Measurements from ENCODE around the gene TMUB1.

The TMUB1 gene

GRCh38 chr7:151089893-151090730, 6.8 kb upstream of the TMUB1 start:
- Histone ChIP-seq H3F3A (ENCODE audit: control insufficient read depth, insufficient read depth) (peaks cover 3% of the 10 kb centered on the region; the same call in 1 of the 2 replicates), H4K20me1 (ENCODE audit: control insufficient read depth, insufficient read depth, low read depth, low read length) (peaks cover 7% of the 10 kb centered on the region), H3K27ac (ENCODE audit: low read depth, low read length) (no peak overlapping the region), H3K36me3 (ENCODE audit: control insufficient read depth, low read length) (no peaks in the 10 kb centered on the region), H3K4me3 (ENCODE audit: low read length) (no peak overlapping the region), H3K9me3 (ENCODE audit: control insufficient read depth, insufficient read depth, low read length) (no peaks in the 10 kb centered on the region), H3K9me2 (replicated peaks; ENCODE audit: control insufficient read depth, low read length) (no peaks in the 10 kb centered on the region), H3K27me3 (ENCODE audit: control insufficient read depth, low read length) (peaks cover 46% of the 10 kb centered on the region), H3K4me2 (ENCODE audit: low read length) (no peak overlapping the region), H3K4me1 (ENCODE audit: control insufficient read depth, low read length) (peaks cover 22% of the 10 kb centered on the region), H3K79me2 (ENCODE audit: control insufficient read depth, low read length) (no peaks in the 10 kb centered on the region)
- TF ChIP-seq EZH2phosphoT487 (IDR thresholded peaks at IDR 0.05; ENCODE audit: borderline replicate concordance, low read length): no peak
- TF ChIP-seq CTCF (IDR thresholded peaks at IDR 0.05; ENCODE audit: low read depth, low read length, poor library complexity, severe bottlenecking): no peak

GRCh38 chr7:151088856-151089699, 5.8 kb upstream of the TMUB1 start:
- Histone ChIP-seq H3K4me1 (ENCODE audit: control insufficient read depth, low read length) (peaks cover 29% of the 10 kb centered on the region), H3K27ac (ENCODE audit: low read depth, low read length) (no peak overlapping the region), H3K36me3 (ENCODE audit: control insufficient read depth, low read length) (no peaks in the 10 kb centered on the region), H3K9me2 (replicated peaks; ENCODE audit: control insufficient read depth, low read length) (no peaks in the 10 kb centered on the region), H3K9me3 (ENCODE audit: control insufficient read depth, insufficient read depth, low read length) (no peaks in the 10 kb centered on the region), H3F3A (ENCODE audit: control insufficient read depth, insufficient read depth) (peaks cover 9% of the 10 kb centered on the region), H3K4me3 (ENCODE audit: low read length) (no peak overlapping the region), H4K20me1 (ENCODE audit: control insufficient read depth, insufficient read depth, low read depth, low read length) (peaks cover 7% of the 10 kb centered on the region), H3K27me3 (ENCODE audit: control insufficient read depth, low read length) (peaks cover 53% of the 10 kb centered on the region), H3K4me2 (ENCODE audit: low read length) (no peak overlapping the region), H3K79me2 (ENCODE audit: control insufficient read depth, low read length) (no peaks in the 10 kb centered on the region)
- TF ChIP-seq CTCF (IDR thresholded peaks at IDR 0.05; ENCODE audit: low read depth, low read length, poor library complexity, severe bottlenecking): no peak
- no peak for TF ChIP-seq EZH2phosphoT487 (IDR thresholded peaks at IDR 0.05; ENCODE audit: borderline replicate concordance, low read length)

DNA sequence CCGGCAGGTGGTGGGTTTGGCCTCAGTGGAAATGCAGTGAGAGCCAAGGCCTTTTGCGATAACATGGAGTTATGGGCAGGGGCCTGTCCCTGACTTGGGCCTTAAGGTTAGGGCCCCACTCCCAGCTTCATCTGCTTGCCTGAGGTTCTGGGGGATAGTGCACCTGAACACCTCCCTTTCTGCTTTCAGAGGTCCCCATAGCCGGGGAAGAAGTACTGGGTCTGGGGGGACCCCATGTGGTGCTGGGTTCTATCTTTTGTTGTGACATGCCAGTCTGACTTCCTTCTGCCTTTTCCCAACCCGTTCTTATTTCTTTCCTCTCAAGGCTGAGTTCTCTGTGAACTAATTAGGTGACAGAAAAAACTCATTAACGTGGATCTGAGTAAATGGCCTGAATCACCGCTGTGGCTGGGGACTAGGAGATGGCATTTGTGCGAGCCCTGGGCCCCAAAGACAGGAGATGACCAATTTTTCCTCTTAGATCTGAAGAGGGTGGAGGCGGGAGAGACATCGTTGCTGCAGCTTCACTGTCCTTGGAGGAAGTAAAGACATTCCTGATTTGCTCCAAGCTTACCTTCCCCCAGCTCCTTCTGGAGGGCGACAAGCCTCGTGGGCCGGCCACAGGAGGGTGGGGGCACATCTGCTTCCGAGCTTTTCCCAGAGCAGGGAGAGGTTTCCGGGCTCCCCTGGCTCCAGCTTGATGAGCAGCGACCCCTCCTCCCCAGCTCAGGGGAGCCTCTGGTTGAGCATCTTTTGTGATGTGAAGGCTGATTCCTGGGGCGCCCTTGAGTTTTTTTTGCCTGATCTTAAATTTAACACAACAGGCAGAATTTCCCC, 4.9 kb upstream of the TMUB1 start:
- Histone ChIP-seq H3F3A (ENCODE audit: control insufficient read depth, insufficient read depth) (peaks cover 9% of the 10 kb centered on the region), H3K9me3 (ENCODE audit: control insufficient read depth, insufficient read depth, low read length) (no peaks in the 10 kb centered on the region), H3K27ac (ENCODE audit: low read depth, low read length) (no peak overlapping the region), H3K79me2 (ENCODE audit: control insufficient read depth, low read length) (peaks cover under 1% of the 10 kb centered on the region), H3K4me3 (ENCODE audit: low read length) (peak overlapping the region; percentile 65), H3K36me3 (ENCODE audit: control insufficient read depth, low read length) (no peaks in the 10 kb centered on the region; the same call in 1 of the 2 replicates), H3K4me2 (ENCODE audit: low read length) (peak overlapping the region; percentile 67), H4K20me1 (ENCODE audit: control insufficient read depth, insufficient read depth, low read depth, low read length) (peaks cover 7% of the 10 kb centered on the region), H3K9me2 (replicated peaks; ENCODE audit: control insufficient read depth, low read length) (no peaks in the 10 kb centered on the region), H3K27me3 (ENCODE audit: control insufficient read depth, low read length) (peaks cover 53% of the 10 kb centered on the region), H3K4me1 (ENCODE audit: control insufficient read depth, low read length) (peaks cover 35% of the 10 kb centered on the region)
- TF ChIP-seq CTCF (IDR thresholded peaks at IDR 0.05; ENCODE audit: low read depth, low read length, poor library complexity, severe bottlenecking) (no peak), EZH2phosphoT487 (IDR thresholded peaks at IDR 0.05; ENCODE audit: borderline replicate concordance, low read length) (peak; percentile 17)

Data from DOHH2 (cell line).